GM12892 (cell line): ENCODE results near the gene NFATC1.

Experiments
- POLR2A ChIP-seq: IDR thresholded peaks from 2 replicates; pipeline ENCODE4 v1.6.1; 2011; ENCODE audit warnings: low read depth, low read length, control low read depth
- POLR2AphosphoS5 ChIP-seq: IDR thresholded peaks from 2 replicates; pipeline ENCODE4 v1.6.1; 2011; ENCODE audit warnings: low read depth, low read length, control low read depth

DNA sequence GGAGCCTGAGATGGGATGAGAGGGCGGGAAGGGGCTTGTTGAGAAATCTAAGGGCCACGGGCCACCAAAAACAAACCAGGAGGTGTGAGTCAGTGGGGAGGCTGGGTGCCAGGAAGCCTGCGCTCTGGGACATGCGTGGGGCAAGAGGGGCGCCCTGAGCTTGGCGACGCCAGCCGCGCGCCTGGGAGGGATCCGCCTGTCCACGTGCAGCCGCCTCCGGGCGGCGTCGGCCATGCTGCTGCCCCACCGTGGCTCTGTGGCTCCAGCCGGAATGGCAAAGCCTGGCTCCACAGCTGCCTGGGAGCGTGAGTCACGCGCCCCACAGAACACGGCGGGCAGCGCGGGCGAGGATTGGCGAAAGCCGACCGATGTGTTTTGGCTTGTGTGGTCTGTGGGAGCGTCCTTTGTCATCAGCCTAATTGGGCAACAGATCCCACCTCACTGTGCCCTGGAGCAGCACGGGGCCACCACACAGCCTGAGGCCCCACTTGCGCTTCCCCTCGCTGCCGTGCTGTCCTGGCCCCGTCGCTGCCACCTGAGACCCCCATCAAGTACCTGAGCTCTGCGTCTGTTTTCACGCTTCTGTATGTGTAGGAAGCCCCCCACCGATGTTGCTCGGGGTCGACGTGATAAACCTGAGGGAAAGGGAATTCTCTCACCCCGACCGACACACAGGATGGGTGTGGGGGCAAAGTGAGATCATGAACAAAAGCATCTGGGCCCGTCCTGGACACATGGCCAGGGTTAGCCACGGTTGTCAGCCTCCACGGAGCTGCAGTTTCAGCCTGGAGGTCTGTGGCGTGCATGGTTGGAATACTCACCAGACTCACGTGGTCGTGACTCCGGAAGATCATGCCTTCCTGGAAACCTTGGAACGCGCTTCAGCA is 80.5 kb downstream of the NFATC1 start:
- TF ChIP-seq POLR2A = no peak
- TF ChIP-seq POLR2AphosphoS5 = no peak
